NCI-H510A treated with DMSO at 0.1 percent for 48 hours (cell line): ENCODE data around the gene MOK.

Source experiments
- DNase-seq: peaks from one replicate; lab custom pipeline; 2025; lab: John Stamatoyannopoulos, UW

The MOK gene

DNA sequence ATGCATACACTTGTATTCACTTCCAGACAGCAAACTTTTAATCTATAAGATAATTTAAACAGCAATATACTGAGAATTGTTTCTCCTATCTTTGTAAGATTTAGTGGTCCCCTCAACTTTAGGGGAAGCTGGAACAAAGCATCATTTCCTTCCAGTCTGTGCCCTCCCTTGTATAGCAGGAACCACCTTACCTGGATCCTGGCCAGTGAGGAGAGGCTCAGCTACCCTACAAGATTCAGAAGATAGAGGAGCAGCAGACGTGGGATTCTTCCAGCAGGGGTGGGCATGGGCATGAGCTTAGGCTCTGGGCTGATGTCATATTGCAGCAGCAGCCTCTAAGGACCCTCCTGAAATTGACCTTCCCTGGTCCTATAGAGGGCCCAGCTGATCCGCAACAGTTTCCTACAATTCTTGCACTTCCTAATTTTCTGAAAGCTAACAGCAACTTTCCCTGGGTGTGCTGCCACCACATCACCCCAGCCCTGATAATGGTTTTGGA lies 21.3 kb downstream of the MOK start:
- no peak for DNase-seq

DNA sequence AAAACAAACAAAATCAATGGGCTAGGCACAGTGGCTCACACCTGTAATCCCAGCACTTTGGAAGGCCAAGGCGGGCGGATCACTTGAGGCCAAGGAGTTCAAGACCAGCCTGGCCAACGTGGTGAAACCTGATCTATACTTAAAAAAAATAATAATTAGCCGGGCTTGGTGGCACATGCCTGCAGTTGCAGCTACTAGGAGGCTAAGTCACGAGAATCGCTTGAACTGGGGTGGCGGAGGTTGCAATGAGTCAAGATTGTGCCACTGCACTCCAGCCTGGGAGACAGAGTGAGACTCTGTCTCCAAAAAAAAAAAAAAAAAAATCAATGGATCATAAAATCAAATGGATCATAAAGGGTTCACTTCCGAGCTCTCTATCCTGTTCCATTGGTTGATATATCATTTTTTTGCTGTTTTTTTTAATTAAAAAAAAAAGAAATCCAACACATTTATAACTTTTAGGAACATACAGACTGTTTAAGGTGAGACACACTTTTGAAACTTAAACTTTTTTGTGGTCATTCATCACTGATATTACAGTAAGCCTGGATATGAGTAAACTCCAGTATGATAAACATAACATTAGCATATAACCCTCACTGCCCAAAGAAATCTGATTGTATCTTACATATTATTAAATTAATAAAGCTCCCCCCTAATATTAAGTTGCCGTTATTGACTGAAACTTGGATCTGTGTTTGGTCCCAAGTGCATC lies 22.1 kb downstream of the MOK start:
- no peak for DNase-seq

DNA sequence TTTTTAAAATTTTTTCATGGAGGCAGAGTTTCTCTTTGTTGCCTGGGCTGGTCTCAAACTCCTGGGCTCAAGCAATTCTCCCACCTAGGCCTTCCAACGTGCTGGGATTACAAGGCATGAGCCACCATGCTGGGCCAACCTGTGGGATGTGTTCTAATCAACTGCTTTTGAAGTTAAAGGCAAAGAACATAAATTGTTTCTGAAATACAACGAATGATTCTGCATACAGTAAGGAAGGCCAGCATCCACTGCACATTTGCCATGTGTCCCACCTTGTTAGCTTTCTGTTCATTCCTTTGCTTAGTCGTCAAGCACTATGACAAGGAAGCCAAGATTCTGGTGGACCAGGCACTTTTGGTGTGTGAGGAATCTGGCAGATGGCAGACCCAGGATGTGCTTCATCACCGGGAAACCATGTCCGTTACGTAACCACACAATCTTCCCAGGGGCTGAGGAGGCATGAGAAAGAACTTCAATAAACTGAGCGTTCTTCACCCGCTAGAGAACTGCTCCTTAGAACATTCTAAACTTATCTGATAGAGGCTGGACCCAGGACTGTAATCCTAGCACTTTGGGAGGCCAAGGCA lies 24.5 kb downstream of the MOK start:
- no peak for DNase-seq

DNA sequence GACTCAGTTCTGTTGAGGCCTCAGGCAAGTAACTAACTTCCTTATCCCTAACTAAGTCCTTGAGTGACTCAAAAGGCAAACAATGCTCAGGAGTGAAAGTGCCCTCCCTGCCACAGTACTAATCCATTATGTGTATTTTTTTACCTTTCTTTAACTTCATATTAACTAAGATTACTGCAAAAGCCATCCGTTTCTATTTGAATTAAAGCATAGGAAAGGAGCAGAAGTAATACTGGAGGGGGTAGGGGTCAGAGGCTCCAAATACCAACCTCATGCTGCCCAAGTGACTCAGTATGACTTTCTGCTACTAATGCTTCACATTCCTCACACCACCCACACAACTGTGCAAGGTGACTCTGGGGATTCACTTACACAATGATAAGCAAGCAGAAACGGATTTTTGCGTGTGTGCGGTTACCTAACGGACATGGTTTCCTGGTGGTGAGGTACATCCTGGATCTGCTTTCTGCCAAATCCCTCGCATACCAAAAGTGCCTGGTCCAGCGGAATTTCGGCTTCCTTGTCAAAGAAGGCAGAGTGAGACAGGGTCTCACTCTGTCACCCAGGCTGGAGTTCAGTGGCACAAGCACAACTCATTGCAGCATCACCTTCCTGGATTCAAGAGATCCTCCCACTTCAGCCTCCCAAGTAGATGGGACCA lies 25.1 kb downstream of the MOK start:
- DNase-seq = no peak

DNA sequence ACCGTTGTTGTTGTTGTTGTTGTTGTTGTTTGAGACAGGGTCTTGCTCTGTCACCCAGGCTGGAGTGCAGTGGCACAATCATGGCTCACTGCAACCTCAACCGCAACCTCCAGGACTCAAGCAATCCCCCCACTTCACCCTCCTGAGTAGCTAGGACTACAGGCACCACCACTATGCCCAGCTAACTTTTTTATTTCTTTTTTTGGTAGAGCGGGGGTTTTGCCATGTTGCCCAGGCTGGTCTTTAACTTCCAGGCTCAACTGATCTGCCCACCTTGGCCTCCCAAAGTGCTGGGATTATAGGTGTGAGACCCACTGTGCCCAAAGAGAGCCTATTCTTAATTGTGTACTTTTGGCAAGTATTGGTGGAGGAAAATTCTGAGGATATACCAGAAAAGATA lies 25.7 kb downstream of the MOK start:
- no peak for DNase-seq

DNA sequence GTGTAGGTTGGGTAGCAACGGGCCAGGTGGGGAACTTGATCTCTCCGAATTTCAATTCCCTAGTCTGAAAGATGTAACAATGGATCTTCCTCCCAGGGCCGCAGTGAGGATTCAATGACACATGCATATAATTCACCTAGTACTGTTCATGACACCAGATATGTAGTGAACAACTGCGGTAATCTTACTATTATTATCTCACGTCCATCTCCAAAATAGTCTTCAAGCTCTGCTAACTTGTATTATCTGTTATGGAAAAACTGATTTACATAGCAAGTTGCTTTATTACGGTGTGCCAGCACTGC lies 26.4 kb downstream of the MOK start:
- no peak for DNase-seq

DNA sequence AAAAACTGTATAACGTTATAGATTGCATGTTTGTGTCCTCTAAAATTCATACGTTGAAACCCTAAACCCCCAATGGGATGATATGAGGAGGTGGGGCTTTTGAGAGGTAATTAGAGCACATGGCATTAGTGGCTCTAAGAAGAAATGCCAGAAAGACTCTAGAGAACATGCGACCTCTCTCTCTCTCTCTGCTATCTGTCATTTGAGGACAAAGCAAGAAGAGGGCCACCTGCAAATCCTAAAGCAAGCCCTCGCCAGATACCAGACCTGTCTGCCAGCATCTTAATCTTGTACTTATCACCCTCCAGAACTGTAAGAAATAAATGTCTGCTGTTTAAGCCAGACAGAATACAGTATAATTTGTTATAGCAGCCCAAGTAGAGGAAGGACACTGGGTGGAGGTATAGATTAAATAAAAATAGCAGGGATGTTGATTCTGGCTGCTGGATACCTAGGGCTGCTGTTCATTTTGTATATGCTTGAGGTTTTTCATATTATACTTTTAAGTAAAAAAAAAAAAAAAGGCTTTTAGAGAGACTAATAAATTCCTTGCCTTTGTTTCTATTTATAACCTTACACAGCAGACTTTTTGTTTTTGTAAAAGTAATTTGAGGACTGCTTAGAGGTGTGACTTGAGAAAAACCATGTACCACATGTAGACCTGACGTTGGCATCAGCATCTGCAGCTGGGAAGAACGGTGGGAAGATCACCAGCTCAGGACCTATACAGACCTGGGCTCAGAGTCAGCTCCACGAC lies 26.9 kb downstream of the MOK start:
- no peak for DNase-seq

DNA sequence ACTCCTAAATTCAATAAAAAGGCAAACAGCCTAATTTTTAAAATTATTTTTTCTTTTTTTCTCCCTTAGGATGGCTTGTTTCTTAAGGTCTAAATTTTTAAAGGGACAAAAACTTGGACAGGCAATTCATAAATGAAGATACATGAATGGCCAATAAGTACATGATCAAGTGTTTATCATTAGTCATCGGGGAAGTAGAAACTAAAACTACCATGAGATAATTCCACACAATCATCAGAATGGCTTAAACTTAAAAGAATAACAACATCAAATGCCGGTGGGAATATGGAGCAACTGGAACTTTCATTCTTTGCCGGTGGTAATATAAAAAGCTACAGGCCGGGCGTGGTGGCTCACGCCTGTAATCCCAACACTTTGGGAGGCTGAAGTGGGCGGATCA lies 29.1 kb downstream of the MOK start:
- no peak for DNase-seq

DNA sequence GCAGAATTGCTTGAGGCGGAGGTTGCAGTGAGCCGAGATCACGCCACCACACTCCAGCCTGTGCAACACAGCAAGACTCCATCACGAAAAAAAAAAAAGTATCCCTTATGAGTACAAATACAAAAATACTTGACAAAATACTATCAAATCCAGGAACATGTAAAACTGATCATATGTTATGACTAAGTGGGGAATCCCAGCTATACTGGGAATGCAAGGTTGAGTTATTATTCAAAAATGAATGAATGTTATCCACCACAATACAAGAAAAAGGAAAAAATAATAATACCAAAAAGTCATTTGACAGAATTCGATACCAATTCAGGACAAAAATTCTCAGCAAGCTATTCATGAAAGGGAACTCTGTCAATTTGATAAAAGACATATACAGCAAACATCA lies 32.6 kb downstream of the MOK start:
- no peak for DNase-seq

DNA sequence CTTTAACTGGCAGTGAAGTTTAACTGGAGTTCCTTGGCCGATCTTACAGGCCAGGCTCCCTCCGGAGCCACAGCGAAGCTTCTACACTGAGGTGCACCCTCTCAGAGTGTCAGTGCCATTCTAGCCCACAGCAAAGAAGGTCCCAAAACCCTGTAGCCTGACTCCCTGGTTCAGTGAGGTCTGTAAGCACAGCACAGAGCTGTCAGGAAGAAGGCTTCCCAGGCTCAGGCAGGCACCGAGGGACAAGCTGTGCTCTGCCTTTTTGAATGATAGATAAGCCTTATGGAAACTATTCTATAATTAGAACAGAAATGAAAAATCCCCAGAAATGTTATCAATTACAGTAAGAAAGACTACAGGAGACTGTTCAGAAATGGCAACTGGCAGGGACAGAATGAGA lies 40.2 kb downstream of the MOK start:
- DNase-seq = no peak

DNA sequence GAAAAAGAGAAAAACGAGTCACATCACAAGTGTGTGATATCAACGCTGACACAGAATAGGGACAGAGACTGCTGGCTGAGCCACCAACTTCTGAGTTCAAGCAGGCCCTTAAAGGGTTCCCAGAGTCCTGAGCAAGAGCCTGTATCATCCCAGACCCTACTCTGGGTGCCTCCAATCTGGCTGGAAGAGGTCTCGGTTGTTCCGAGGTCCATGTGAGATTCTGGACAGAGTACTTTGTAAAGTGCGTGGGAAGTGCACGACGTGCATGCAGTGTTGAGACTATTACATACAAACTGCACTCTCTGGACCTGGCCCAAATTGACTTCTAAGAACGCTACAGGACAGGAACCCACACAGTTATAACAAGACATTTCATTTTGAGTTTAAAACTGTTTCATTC lies 40.6 kb downstream of the MOK start:
- no peak for DNase-seq

DNA sequence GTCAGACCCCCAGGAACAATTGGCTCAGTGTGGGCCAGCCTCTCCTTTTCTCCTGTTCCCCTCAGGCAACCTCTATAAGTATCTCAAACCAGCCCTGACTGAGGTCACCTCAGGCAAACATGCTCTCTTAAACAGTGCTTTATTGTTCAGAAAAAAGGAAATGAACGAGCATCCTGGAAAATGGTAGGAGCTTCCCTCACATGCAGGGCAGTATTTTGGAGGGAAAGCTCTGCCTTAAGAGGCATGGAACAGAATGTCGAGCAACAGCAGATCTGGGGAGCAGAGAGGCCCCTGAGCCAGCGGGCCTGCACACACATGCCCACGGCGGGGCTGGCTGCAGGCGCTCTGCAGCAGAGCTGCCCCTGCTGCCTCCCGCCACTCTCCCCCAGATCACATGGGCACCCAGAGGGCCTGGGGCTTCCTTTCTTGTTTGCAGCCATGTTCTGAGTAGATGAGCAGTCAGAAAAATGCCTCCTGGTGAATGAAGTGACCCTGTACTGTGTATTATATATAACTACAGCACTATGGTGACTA lies 42.0 kb downstream of the MOK start:
- DNase-seq = no peak

DNA sequence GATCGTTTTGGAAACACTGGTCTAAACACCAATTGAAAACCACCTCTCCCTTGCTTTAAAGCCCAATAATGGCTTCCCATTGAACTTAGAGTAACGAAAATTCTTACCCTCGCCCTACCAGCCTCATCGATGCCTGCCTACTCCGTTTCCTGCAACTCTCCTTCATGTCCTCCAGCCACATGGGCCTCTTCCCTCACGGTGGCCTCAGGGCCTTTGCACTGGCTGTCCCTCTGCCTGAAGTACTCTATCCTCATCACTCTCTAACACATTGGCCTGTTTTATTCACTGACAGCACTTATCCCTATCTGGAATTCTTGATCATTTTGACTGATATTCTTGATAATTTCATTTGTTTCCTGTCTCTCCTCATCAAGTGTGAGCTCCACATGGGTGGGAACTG lies 46.8 kb downstream of the MOK start:
- DNase-seq = no peak

DNA sequence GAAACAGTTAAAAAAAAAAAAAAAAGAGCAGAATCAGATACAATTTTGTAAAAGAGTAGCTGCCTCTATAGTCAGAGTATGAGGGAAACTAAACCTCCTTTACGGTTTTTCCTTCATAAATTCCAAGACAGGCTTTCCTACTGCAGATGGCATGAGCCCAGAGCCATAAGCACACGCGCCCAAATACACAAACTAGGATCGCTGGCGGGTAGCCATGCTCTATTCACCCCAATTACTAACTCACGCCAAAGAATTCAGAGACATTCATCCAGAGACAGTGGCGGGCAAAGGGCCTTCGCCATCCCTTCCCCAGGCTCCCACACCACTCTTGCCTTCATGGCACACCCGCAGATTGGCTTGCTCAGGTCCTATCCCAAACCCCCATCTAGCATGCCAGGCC lies 48.2 kb downstream of the MOK start:
- DNase-seq = no peak

DNA sequence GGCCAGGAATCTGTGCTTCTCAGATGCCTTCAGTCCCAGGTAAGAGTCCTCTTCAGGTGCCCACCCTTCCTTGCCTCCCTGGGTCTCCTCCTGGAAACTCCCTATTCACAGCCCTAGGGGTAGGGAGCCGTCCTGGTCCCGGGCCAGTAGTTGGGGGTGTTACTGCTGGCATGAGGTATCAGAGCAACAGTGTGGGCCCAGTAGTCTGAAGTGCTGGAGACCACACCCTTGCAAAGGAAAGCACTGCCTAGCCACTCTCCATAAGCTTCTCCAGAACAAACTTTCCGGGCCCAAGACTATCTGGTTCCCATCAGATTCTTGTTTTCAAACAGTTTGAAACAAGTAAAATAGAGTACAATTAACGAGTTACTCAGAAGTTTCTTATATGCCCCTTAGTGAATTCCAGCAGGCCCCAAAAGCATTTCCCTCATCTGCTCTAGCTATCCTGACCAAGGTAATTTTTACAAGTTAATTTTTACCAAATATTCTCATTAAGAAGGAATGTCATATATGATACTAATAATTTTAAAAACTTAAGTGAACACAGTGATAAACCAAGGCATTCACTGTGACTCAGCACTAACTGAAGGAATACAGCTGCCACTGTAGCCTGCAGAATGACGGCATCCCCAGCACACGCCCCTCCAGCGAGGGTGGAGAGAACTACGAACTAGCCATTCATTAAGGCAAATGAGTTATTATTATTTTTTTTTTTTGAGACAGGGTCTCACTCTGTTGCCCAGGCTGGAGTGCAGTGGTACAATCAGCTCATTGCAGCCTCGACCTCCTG lies 49.4 kb downstream of the MOK start:
- DNase-seq = no peak

DNA sequence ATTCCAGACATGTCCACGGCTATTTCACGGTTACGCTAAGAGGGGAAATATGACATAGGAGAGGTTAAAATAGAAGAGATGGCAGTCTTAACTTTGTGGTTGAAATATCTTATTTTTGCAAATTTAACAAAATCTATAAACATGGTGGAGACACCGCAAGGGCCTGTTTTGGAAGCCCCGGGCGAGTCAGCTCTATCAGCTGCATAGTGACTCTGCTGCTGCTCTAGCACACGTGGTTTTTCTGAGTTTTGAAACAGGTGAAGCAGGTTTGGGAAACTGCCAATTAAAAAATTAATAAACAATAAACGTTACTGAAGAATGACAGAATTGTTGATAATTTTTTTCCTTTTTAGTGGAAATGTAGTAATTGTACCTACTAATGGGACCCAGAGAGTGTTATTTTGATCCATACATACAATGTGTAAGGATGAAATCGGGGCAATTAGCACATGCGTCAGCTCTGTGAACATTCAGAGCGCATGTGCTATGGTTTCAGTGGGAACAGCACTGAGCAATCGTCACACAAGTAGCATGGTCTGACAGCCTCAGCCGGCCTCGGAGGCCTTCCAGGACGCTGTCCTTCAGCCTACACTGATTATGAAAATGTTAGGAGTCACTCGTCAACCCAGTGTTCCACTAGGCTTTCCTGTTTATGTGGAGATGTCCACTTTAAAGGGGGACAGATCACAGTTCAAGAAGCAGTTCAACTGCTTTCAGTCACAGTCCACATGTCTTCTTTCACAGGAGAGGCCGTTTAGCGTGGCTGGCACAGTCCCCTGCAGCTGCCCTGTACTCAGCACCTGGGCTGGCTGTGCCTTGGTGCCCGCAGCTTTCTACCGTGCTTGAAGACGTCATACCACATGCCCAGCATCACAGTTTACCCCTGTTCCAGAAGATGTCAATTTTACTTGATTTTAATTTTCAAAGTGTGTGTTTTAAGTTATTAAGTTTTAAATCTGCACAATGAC lies 51.8 kb downstream of the MOK start:
- DNase-seq = no peak

DNA sequence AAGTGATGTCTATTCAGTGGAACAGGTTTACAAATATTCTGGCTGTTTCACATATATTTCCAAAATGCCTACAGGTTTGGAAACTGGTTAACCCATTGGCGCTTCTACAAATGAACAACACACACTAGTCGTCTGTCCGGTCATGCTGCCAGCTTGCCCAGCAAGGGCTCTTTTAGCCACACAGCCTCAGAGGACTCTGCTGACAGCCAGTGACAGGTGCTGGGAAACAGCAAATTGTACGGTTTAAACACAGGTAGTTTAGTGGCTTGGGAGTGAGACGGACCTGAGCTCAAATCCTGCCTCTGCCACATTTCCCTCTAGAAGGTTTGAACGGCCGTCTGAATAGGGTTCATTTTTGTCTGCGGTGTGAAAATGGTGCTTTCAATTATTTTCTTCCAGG lies 53.8 kb downstream of the MOK start:
- no peak for DNase-seq

DNA sequence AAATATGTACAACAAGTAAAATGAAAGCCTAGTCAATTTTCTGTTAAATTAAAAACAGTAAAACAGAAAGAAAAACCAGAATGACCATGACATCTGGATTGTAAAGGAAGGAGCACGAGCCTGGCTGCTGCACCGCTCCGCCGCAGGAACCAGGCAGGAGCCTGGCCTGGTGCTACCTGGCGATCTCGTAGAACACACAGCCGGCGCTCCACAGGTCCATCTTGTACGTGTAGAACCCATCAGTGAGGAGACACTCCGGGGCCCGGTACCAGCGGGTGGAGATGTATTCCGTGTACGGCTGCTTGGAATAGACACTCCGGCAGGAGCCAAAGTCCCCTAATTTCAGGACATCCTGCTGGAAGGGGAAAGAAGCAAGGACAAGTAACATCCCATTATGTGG lies 54.3 kb downstream of the MOK start:
- no peak for DNase-seq

DNA sequence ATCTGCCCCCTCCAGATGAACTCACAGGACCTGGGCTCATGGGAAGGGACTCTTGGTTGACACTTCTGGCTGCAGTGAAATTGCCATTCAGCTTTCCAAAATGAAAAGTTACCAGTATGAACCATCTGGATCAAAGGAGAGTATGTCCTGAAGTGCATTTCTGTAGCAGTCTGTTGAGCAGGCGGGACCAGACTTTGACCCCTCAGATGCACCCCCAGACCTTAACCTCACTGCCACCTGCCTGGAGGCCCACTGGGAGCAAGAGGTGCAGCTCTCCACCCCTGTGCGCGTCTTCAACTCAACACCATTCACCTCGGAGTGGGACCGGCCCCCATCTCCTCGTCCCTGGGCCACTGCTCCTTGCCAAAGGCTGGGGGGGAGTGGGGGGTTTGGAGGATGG lies 55.0 kb downstream of the MOK start:
- DNase-seq = no peak

DNA sequence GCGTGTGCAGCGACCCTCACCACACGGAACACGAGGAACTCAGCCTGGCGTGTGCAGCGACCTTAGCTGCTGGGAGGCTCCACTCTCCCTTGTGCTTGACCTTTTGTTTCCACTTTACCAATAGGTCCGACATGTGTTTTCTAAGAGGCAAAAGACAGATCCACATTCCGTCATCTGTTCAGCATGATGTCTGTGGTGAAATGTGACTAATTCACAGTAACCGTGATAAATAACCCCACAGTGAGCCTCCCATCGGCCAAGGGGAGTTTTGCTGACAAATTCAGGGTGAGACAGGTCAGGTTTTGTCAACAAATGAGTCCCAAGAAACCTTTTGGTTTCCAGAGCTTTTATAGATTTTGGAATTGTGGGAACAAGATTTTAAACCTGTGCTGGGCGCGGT lies 55.9 kb downstream of the MOK start:
- DNase-seq = no peak

DNA sequence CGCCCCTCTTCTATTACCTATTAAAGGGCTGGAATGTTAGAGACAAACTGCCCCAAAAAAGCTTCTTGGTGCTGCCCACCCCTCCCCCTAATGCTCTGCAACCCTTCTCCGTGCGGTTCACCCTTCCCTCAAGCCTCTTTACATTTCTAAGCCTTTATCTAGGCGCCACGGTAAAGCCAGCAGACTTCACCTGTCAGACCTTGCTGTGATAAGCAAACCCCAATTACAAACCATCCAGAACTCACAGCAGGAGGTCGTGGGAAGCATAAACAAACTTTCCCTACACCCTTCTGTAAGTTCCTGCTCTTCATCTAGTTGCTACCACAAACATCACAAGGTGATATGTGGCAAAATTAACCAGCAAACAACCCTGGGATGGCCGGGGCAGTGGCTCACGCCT lies 56.8 kb downstream of the MOK start:
- DNase-seq = no peak
